Ishikawa (cell line): ENCODE data around the gene TMEM80.

Experiments used
- CEBPB ChIP-seq: IDR thresholded peaks from 2 replicates; pipeline ENCODE4 v1.6.1; 2012
- CREB1 ChIP-seq: IDR thresholded peaks from 2 replicates; pipeline ENCODE4 v1.6.1; 2012; ENCODE audit warnings: low read depth
- EGR1 ChIP-seq: IDR thresholded peaks from 2 replicates; pipeline ENCODE4 v1.6.1; 2012
- EP300 ChIP-seq: IDR thresholded peaks from 2 replicates; pipeline ENCODE4 v1.6.1; 2012; ENCODE audit warnings: borderline replicate concordance
- FOXM1 ChIP-seq: IDR thresholded peaks from 2 replicates; pipeline ENCODE4 v1.6.1; 2012; ENCODE audit warnings: low read depth, borderline replicate concordance
- NFIC ChIP-seq: IDR thresholded peaks from 2 replicates; pipeline ENCODE4 v1.6.1; 2012
- RAD21 ChIP-seq: IDR thresholded peaks from 2 replicates; pipeline ENCODE4 v1.6.1; 2012; ENCODE audit warnings: low read depth
- REST ChIP-seq: IDR thresholded peaks from 2 replicates; pipeline ENCODE4 v1.6.1; 2012; ENCODE audit warnings: low read depth, mild to moderate bottlenecking
- TAF1 ChIP-seq: IDR thresholded peaks from 2 replicates; pipeline ENCODE4 v1.6.1; 2012; ENCODE audit warnings: low read depth, mild to moderate bottlenecking
- TCF12 ChIP-seq: IDR thresholded peaks from 2 replicates; pipeline ENCODE4 v1.6.1; 2012; ENCODE audit warnings: low read depth
- TEAD4 ChIP-seq: IDR thresholded peaks from 2 replicates; pipeline ENCODE4 v1.6.1; 2012
- USF1 ChIP-seq: IDR thresholded peaks from 2 replicates; pipeline ENCODE4 v1.6.1; 2012
- YY1 ChIP-seq: IDR thresholded peaks from 2 replicates; pipeline ENCODE4 v1.6.1; 2012; ENCODE audit warnings: low read depth
- ZBTB7A ChIP-seq: IDR thresholded peaks from 2 replicates; pipeline ENCODE4 v1.6.1; 2012; ENCODE audit warnings: low read depth
- TF ChIP-seq, protein P1 (sequence below): IDR thresholded peaks from 2 replicates; pipeline ENCODE4 v1.6.1; 2012

The TMEM80 gene

DNA sequence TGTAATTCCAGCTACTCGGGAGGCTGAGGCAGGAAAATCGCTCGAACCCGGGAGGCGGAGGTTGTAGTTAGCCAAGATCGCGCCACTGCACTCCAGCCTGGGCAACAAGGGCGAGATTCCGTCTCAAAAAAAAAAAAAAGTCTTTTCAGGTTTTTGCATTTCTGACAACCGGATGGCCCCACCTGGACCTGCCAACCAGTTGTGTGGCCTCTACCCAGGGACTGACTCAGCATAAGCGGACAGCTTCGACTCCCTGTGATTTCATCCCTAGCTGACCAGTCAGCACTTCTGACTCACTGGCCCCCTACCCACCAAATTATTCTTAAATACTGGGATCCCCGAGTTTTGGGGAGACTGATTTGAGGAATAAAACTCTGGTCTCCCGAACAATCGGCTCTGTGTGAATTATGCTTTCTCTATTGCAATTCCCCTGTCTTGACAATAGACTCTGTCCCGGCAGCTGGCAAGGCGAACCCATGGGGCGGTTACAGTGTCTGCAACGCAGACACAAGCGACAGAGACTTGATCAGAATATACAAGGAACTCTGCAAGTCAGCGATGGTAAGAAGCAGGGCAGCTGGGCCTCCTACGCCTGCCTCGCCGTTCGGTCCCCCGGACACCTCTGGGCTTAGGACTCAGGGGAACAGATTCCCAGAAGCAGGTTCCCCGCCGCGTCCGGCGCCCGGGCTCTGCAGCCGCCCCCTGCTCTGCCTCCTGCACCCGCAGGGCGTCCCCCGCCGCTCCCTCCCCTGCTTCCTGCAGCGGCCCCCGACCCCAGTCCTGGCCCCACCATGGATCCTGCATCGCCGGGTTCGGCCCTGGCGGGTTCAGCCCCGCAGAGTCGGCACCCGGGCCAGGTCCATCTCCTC is 50.9 kb downstream of the TMEM80 start:
- TF ChIP-seq FOXM1 (no peak), YY1 (no peak), TAF1 (no peak), EGR1 (no peak), EP300 (no peak), USF1 (no peak), CREB1 (no peak), NFIC (no peak), ZBTB7A (no peak), TEAD4 (no peak), CEBPB (no peak), REST (no peak), RAD21 (no peak), TCF12 (no peak)
- TF ChIP-seq, protein P1, sequence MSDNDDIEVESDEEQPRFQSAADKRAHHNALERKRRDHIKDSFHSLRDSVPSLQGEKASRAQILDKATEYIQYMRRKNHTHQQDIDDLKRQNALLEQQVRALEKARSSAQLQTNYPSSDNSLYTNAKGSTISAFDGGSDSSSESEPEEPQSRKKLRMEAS: no peak

- TF ChIP-seq TEAD4 (no peak), TCF12 (no peak), EP300 (no peak), TAF1 (peak; percentile 66), ZBTB7A (peak; percentile 54; the same call in 1 of the 2 replicates), RAD21 (no peak; the same call in 1 of the 2 replicates), CEBPB (no peak), NFIC (no peak), EGR1 (no peak), REST (no peak), FOXM1 (no peak), YY1 (no peak), CREB1 (no peak)
- TF ChIP-seq, protein P1: peak; percentile 86
Observed at GRCh38 chr11:747158-748006, 51.8 kb downstream of the TMEM80 start, which contains the start of gene TALDO1. Gene TALDO1 (plus strand): TSS chr11:747464. CDS start chr11:747482, 18 bp downstream.

DNA sequence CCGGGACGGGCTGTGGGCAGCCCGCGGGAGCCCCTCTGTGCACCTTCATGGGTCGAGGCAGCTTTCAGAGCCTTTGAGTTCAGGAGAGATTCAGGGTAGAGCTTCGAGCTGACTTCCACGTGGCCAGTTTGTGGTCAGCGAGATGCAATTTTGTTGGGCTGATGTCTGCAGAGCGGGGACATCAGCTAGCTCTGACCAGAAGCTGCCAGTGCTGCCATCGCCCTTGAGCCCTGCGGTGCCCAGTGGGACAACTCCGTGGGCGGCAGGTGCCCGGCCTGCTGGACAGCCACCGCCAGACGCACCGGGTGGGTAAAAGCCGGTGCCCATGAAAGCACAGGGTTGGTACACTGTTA is 52.4 kb downstream of the TMEM80 start:
- 0 out of 2 replicates have a peak, but pooled peaks have one; percentile 18 for TF ChIP-seq USF1
- TF ChIP-seq FOXM1: no peak
- TF ChIP-seq EGR1: no peak
- TF ChIP-seq REST: peak; percentile 36; the same call in 1 of the 2 replicates
- TF ChIP-seq, protein P1: peak; percentile 97
- TF ChIP-seq TEAD4: no peak
